Endothelial cell of umbilical vein (primary cell): Measurements from ENCODE around the gene DKKL1. TPM values are rescaled to one million over a fixed set of nuclear protein-coding genes. Genes with fewer than 3 reads are reported as not detected.

Experiments
- BruUV-seq: library from RNA; stranded (reverse); fragments of 400-500 nt; replicated peaks from 2 replicates; lab custom pipeline; 2021; lab: Mats Ljungman, UMichigan
- CTCF ChIA-PET: fragments of 300-600, 350-600 bp; sonication (Branson Sonifier 250); formaldehyde crosslinking; loops from one replicate; lab custom pipeline; 2021; ENCODE audit warnings: antibody characterized with exemption, inconsistent platforms; lab: Charles Lee
- POLR2A ChIA-PET: fragments of 300-600, 350-600 bp; sonication (Branson Sonifier 250); formaldehyde crosslinking; loops from one replicate; lab custom pipeline; 2021; ENCODE audit warnings: antibody characterized with exemption, inconsistent platforms; lab: Charles Lee
- DNase-seq: peaks from one replicate; pipeline ENCODE4 v3.0.0-alpha.2; 2011; ENCODE audit warnings: low read depth, low spot score
- FAIRE-seq: peaks from 2 replicates; lab custom pipeline; 2011; peaks lifted over from hg19 to GRCh38; lab: Jason Lieb, UNC
- H2AFZ ChIP-seq: 2 replicates; pipeline ENCODE4 v1.6.0; 2012; ENCODE audit warnings: low read depth, low read length, control low read depth, inconsistent platforms
- H3K27ac ChIP-seq: 2 replicates; pipeline ENCODE4 v1.5.1; 2011; ENCODE audit warnings: low read depth, mild to moderate bottlenecking, control low read depth, low read length, moderate library complexity; ENCODE audit not compliant: insufficient read depth
- H3K27me3 ChIP-seq, 2 experiments: 2 replicates each; pipeline versions ENCODE4 v1.6.0 to v1.6.1; 2011; ENCODE audit warnings: low read length in 2 of 2, mixed read lengths in 1 of 2; ENCODE audit not compliant: control insufficient read depth in 2 of 2, insufficient read depth in 2 of 2
- H3K36me3 ChIP-seq, 2 experiments: 2 replicates in 1 of 2; 3 replicates in 1 of 2; pipeline ENCODE4 v1.5.1; 2011; ENCODE audit warnings: low read length in 2 of 2, mild to moderate bottlenecking in 1 of 2, moderate library complexity in 1 of 2; ENCODE audit not compliant: control insufficient read depth in 2 of 2, insufficient read depth in 2 of 2; ENCODE audit errors: extremely low read depth in 1 of 2
- H3K4me1 ChIP-seq: 3 replicates; pipeline ENCODE4 v1.5.1; 2011; ENCODE audit warnings: mild to moderate bottlenecking, low read length; ENCODE audit not compliant: control insufficient read depth, insufficient read depth; ENCODE audit errors: extremely low read depth
- H3K4me2 ChIP-seq: 2 replicates; pipeline ENCODE4 v1.6.1; 2011; ENCODE audit warnings: low read length, control low read depth, mixed read lengths; ENCODE audit not compliant: insufficient read depth
- H3K4me3 ChIP-seq, 3 experiments: fragments of 200-600 bp in 1 of 3; sonication (generic), shearing (Covaris generic) in 1 of 3; replicated peaks in 1 of 3; 2 replicates each; pipeline ENCODE4 v1.5.1; 2011 to 2016; ENCODE audit warnings: control low read depth in 3 of 3, low read length in 3 of 3, mild to moderate bottlenecking in 2 of 3, inconsistent platforms in 1 of 3, low read depth in 1 of 3, moderate library complexity in 1 of 3; ENCODE audit not compliant: insufficient read depth in 1 of 3
- H3K79me2 ChIP-seq: 2 replicates; pipeline ENCODE4 v1.6.0; 2012; ENCODE audit warnings: low read length, inconsistent platforms; ENCODE audit not compliant: control insufficient read depth, insufficient read depth
- H3K9ac ChIP-seq: replicated peaks from 2 replicates; pipeline ENCODE3; 2011; ENCODE audit warnings: low read length, control low read depth; ENCODE audit not compliant: insufficient read depth; ENCODE audit errors: extremely low read depth
- H3K9me1 ChIP-seq: replicated peaks from 3 replicates; pipeline ENCODE4 v1.6.0; 2011; ENCODE audit warnings: mild to moderate bottlenecking, low read length; ENCODE audit not compliant: control insufficient read depth, insufficient read depth; ENCODE audit errors: extremely low read depth
- H3K9me3 ChIP-seq: replicated peaks from 2 replicates; pipeline ENCODE4 v1.5.1; 2012; ENCODE audit warnings: low read length, inconsistent platforms; ENCODE audit not compliant: control insufficient read depth, insufficient read depth
- H4K20me1 ChIP-seq: replicated peaks from 2 replicates; pipeline ENCODE3; 2011; ENCODE audit warnings: mild to moderate bottlenecking, low read length; ENCODE audit not compliant: control insufficient read depth, insufficient read depth; ENCODE audit errors: extremely low read depth
- EZH2 ChIP-seq: IDR thresholded peaks from 2 replicates; pipeline ENCODE4 v1.6.1; 2012; ENCODE audit warnings: borderline replicate concordance, low read depth, mild to moderate bottlenecking, moderate library complexity, low read length, inconsistent platforms; ENCODE audit not compliant: severe bottlenecking
- FOS ChIP-seq: IDR thresholded peaks from 2 replicates; pipeline ENCODE4 v1.6.1; 2011; ENCODE audit warnings: mild to moderate bottlenecking, low read length, moderate library complexity, borderline replicate concordance; ENCODE audit not compliant: insufficient read depth
- JUN ChIP-seq: IDR thresholded peaks from 2 replicates; pipeline ENCODE4 v1.6.1; 2011; ENCODE audit warnings: borderline replicate concordance, low read depth; ENCODE audit not compliant: insufficient read length, insufficient read depth
- POLR2AphosphoS5 ChIP-seq: IDR thresholded peaks from 2 replicates; pipeline ENCODE4 v1.6.1; 2012; ENCODE audit warnings: low read depth, mild to moderate bottlenecking, control low read depth, low read length, moderate library complexity; ENCODE audit not compliant: insufficient read depth
- dilution Hi-C: fragments of 300-500 bp; cut with MboI; formaldehyde crosslinking; loops from one replicate; pipeline ENCODE4 v1.15.0; 2019; ENCODE audit warnings: low sequenced_read_pairs; ENCODE audit not compliant: extremely low pct_ligation_motif_present
- intact Hi-C: fragments of 100-400 bp; cut with micrococcal nuclease; formaldehyde crosslinking; loops from one replicate; pipeline ENCODE4 v1.10.0; 2022
- polyA plus RNA-seq, 4 experiments: library from polyadenylated mRNA; depleted of rRNA in 3 of 4; stranded (reverse) in 3 of 4; unstranded in 1 of 4; fragments of >200 nt; gene quantifications; 2 replicates each; pipeline versions ENCODE4 v1.2.1 to v1.2.3, GENCODE V29; 2011 to 2012; ENCODE audit warnings: missing spikeins in 1 of 4
- total RNA-seq: library from RNA; stranded (reverse); gene quantifications from 2 replicates; pipeline ENCODE4 v1.2.3, GENCODE V29; 2021

Gene DKKL1
- total and polyA plus RNA-seq, 2 donors (not counting 3 experiments of a cell fraction or from before 2014, with no cell fraction given) = 0.21 TPM; not detected in 1

GRCh38 chr19:49411681-49412326 lies 48.1 kb downstream of the DKKL1 start:
- ChIA-PET POLR2A (no interaction called here), CTCF (interaction anchor here (0.7 to 1.3 kb wide), 3 partner anchors 8 to 421 kb away, joined by 3 to 4 read pairs (median 3); no protein-coding TSS in a partner anchor)
- no peak overlapping the region for H2AFZ ChIP-seq
- H3K27ac ChIP-seq = no peak overlapping the region
- no peaks in the 10 kb centered on the region for H3K4me1 ChIP-seq
- intact Hi-C loops = no loop called here
- H4K20me1 ChIP-seq = no peaks in the 10 kb centered on the region
- TF ChIP-seq POLR2AphosphoS5 = no peak
- no peaks in the 10 kb centered on the region for H3K9me3 ChIP-seq
- no peaks in the 10 kb centered on the region for H3K79me2 ChIP-seq
- no TSS peak for BruUV-seq
- FAIRE-seq (no peak), DNase-seq (no peak)
- H3K27me3 ChIP-seq = peaks cover 0 to under 1% of the 10 kb centered on the region in 2 experiments
- dilution Hi-C loops = no loop called here
- H3K4me2 ChIP-seq = no peak overlapping the region
- H3K9ac ChIP-seq = no peak overlapping the region
- no peak overlapping the region for H3K4me3 ChIP-seq
- no peaks in the 10 kb centered on the region for H3K36me3 ChIP-seq
- H3K9me1 ChIP-seq = no peaks in the 10 kb centered on the region

GRCh38 chr19:49413348-49413747 lies 49.7 kb downstream of the DKKL1 start:
- no peaks in the 10 kb centered on the region for H3K4me1 ChIP-seq
- H2AFZ ChIP-seq = no peak overlapping the region
- H4K20me1 ChIP-seq = no peaks in the 10 kb centered on the region
- H3K9me3 ChIP-seq = no peaks in the 10 kb centered on the region
- no peaks in the 10 kb centered on the region for H3K79me2 ChIP-seq
- BruUV-seq = no TSS peak
- TF ChIP-seq JUN (no peak), FOS (no peak), EZH2 (no peak)
- FAIRE-seq (no peak), DNase-seq (no peak)
- no peaks in the 10 kb centered on the region for H3K36me3 ChIP-seq
- no peak overlapping the region for H3K4me3 ChIP-seq
- intact Hi-C loops = no loop called here
- ChIA-PET CTCF (interaction anchor here (0.8 kb wide), 1 partner anchor 22 kb away, joined by 3 read pairs; no protein-coding TSS in a partner anchor), POLR2A (no interaction called here)
- H3K4me2 ChIP-seq = no peak overlapping the region
- H3K27me3 ChIP-seq = peaks cover 5 to 9% of the 10 kb centered on the region in 2 experiments
- H3K27ac ChIP-seq = no peak overlapping the region
- H3K9ac ChIP-seq = no peak overlapping the region
- dilution Hi-C loops = no loop called here
- no peaks in the 10 kb centered on the region for H3K9me1 ChIP-seq
